ENCODE measurements around the gene BCL7A. TPM values are rescaled to one million over a fixed set of nuclear protein-coding genes. Genes with fewer than 3 reads are reported as not detected.

The BCL7A gene
- total and polyA plus RNA-seq, 2 experiments from 2014 or later = 9.6 to 14.9 TPM

- peak; percentile 31 for DNase-seq (ENCODE audit: low spot score)
- H3K4me2 ChIP-seq = peak overlapping the region; percentile 98
- TF ChIP-seq CTCF (IDR thresholded peaks at IDR 0.05; ENCODE audit: poor library complexity) (no peak), EZH2 (IDR thresholded peaks at IDR 0.05; ENCODE audit: borderline replicate concordance) (no peak), EZH2phosphoT487 (IDR thresholded peaks at IDR 0.05; ENCODE audit: low read depth, severe bottlenecking, unreplicated experiment) (no peak)
- H3K79me2 ChIP-seq = peaks cover 42% of the 10 kb centered on the region
- no peaks in the 10 kb centered on the region for H4K20me1 ChIP-seq (ENCODE audit: insufficient read depth, poor library complexity, severe bottlenecking)
- WGBS (ENCODE audit: low lambda C conversion rate, missing lambda C conversion rate) = 5% methylated on average over 28 of the region's 57 CpGs
- H3K36me3 ChIP-seq (replicated peaks; ENCODE audit: insufficient read depth, low read depth) = no peaks in the 10 kb centered on the region
- H3K4me3 ChIP-seq = peak overlapping the region; percentile 79
- peak overlapping the region; percentile 97 for H2AFZ ChIP-seq
- no peaks in the 10 kb centered on the region for H3K27me3 ChIP-seq
- no peaks in the 10 kb centered on the region for H3K9me3 ChIP-seq (ENCODE audit: low read depth)
- no peak overlapping the region for H3K27ac ChIP-seq
- no peaks in the 10 kb centered on the region for H3K9me2 ChIP-seq (replicated peaks; ENCODE audit: insufficient read depth)
- H3K4me1 ChIP-seq (ENCODE audit: insufficient read depth) = peaks cover 16% of the 10 kb centered on the region
These were observed 377 bp upstream of the BCL7A start for GRCh38 chr12:122021193-122021821.

GRCh38 chr12:122022393-122023338, 982 bp downstream of the BCL7A start:
- Histone ChIP-seq H3K4me3 (peak overlapping the region; percentile 98), H2AFZ (peak overlapping the region; percentile 82), H4K20me1 (ENCODE audit: insufficient read depth, poor library complexity, severe bottlenecking) (no peaks in the 10 kb centered on the region), H3K36me3 (replicated peaks; ENCODE audit: insufficient read depth, low read depth) (no peaks in the 10 kb centered on the region), H3K4me1 (ENCODE audit: insufficient read depth) (peaks cover 16% of the 10 kb centered on the region), H3K27ac (peak overlapping the region; percentile 81), H3K9me3 (ENCODE audit: low read depth) (no peaks in the 10 kb centered on the region), H3K4me2 (peak overlapping the region; percentile 99), H3K27me3 (no peaks in the 10 kb centered on the region), H3K9me2 (replicated peaks; ENCODE audit: insufficient read depth) (no peaks in the 10 kb centered on the region), H3K79me2 (peaks cover 55% of the 10 kb centered on the region)
- peak; percentile 59 for DNase-seq (ENCODE audit: low spot score)
- TF ChIP-seq EZH2 (IDR thresholded peaks at IDR 0.05; ENCODE audit: borderline replicate concordance) (no peak), EZH2phosphoT487 (IDR thresholded peaks at IDR 0.05; ENCODE audit: low read depth, severe bottlenecking, unreplicated experiment) (no peak), CTCF (IDR thresholded peaks at IDR 0.05; ENCODE audit: poor library complexity) (no peak)
- 2% methylated on average over 54 of the region's 124 CpGs for WGBS (ENCODE audit: low lambda C conversion rate, missing lambda C conversion rate)

- Histone ChIP-seq H3K4me3 (peak overlapping the region; percentile 98), H3K79me2 (peaks cover 64% of the 10 kb centered on the region), H3K4me1 (ENCODE audit: insufficient read depth) (peaks cover 16% of the 10 kb centered on the region), H4K20me1 (ENCODE audit: insufficient read depth, poor library complexity, severe bottlenecking) (no peaks in the 10 kb centered on the region), H3K36me3 (replicated peaks; ENCODE audit: insufficient read depth, low read depth) (no peaks in the 10 kb centered on the region), H3K9me3 (ENCODE audit: low read depth) (no peaks in the 10 kb centered on the region), H3K27me3 (no peaks in the 10 kb centered on the region), H3K9me2 (replicated peaks; ENCODE audit: insufficient read depth) (no peaks in the 10 kb centered on the region), H3K4me2 (peak overlapping the region; percentile 99), H2AFZ (peak overlapping the region; percentile 82), H3K27ac (peak overlapping the region; percentile 81)
- no peak for TF ChIP-seq EZH2 (IDR thresholded peaks at IDR 0.05; ENCODE audit: borderline replicate concordance)
- no peak for TF ChIP-seq EZH2phosphoT487 (IDR thresholded peaks at IDR 0.05; ENCODE audit: low read depth, severe bottlenecking, unreplicated experiment)
- TF ChIP-seq CTCF (IDR thresholded peaks at IDR 0.05; ENCODE audit: poor library complexity) = no peak
- peak; percentile 66 for DNase-seq (ENCODE audit: low spot score)
- WGBS (ENCODE audit: low lambda C conversion rate, missing lambda C conversion rate) = 10% methylated on average over 43 of the region's 43 CpGs
These were observed 1.9 kb downstream of the BCL7A start for GRCh38 chr12:122023339-122024131.

Data from hepatocyte (in vitro differentiated cells).